ENCODE measurements around the gene CLMP.
"Not testable (repeated sequence)": the region's sequence is repeated elsewhere in the genome, so short reads cannot be mapped to it uniquely, and the experiment has no call there.

The CLMP gene

GRCh38 chr11:123217897-123218296 lies 22.8 kb upstream of the CLMP start:
- DNase-seq (ENCODE audit: low read depth): no peak

GRCh38 chr11:123216249-123216648 lies 21.2 kb upstream of the CLMP start:
- DNase-seq (ENCODE audit: low read depth): no peak

- DNase-seq (ENCODE audit: low read depth): no peak
These were observed 19.9 kb upstream of the CLMP start for GRCh38 chr11:123214940-123215339.

- DNase-seq (ENCODE audit: low read depth): no peak
These were observed 19.3 kb upstream of the CLMP start for GRCh38 chr11:123214396-123214795.

GRCh38 chr11:123213307-123213771 lies 18.3 kb upstream of the CLMP start:
- no peak for DNase-seq (ENCODE audit: low read depth)

- no peak for DNase-seq (ENCODE audit: low read depth)
These were observed 17.4 kb upstream of the CLMP start for GRCh38 chr11:123212406-123212805.

- DNase-seq (ENCODE audit: low read depth): no peak
These were observed 16.9 kb upstream of the CLMP start for GRCh38 chr11:123211981-123212380.

GRCh38 chr11:123211149-123211852 lies 16.3 kb upstream of the CLMP start:
- no peak for DNase-seq (ENCODE audit: low read depth)

- DNase-seq (ENCODE audit: low read depth): no peak
These were observed 14.5 kb upstream of the CLMP start for GRCh38 chr11:123209591-123209990.

- no peak for DNase-seq (ENCODE audit: low read depth)
These were observed 11.9 kb upstream of the CLMP start for GRCh38 chr11:123206791-123207434.

GRCh38 chr11:123206055-123206454 lies 11.0 kb upstream of the CLMP start:
- not testable (repeated sequence) for DNase-seq (ENCODE audit: low read depth)

GRCh38 chr11:123203934-123204333 lies 8.9 kb upstream of the CLMP start:
- no peak for DNase-seq (ENCODE audit: low read depth)

GRCh38 chr11:123203471-123203870 lies 8.4 kb upstream of the CLMP start:
- DNase-seq (ENCODE audit: low read depth): no peak

- DNase-seq (ENCODE audit: low read depth): no peak
These were observed 7.4 kb upstream of the CLMP start for GRCh38 chr11:123202155-123203151.

GRCh38 chr11:123200264-123200663 lies 5.2 kb upstream of the CLMP start:
- DNase-seq (ENCODE audit: low read depth): no peak

GRCh38 chr11:123197711-123198110 lies 2.7 kb upstream of the CLMP start:
- no peak for DNase-seq (ENCODE audit: low read depth)

- DNase-seq (ENCODE audit: low read depth): no peak
These were observed 1.1 kb upstream of the CLMP start for GRCh38 chr11:123196060-123196714.

- DNase-seq (ENCODE audit: low read depth): no peak
These were observed 486 bp downstream of the CLMP start for GRCh38 chr11:123194337-123195187.

GRCh38 chr11:123193742-123194141 lies 1.3 kb downstream of the CLMP start:
- no peak for DNase-seq (ENCODE audit: low read depth)

- DNase-seq (ENCODE audit: low read depth): no peak
These were observed 3.1 kb downstream of the CLMP start for GRCh38 chr11:123191939-123192338.

GRCh38 chr11:123190518-123190917 lies 4.5 kb downstream of the CLMP start:
- DNase-seq (ENCODE audit: low read depth): no peak

Measured in stimulated activated CD8-positive, alpha-beta memory T cell treated with anti-CD3 and anti-CD28 coated beads, Interleukin-12 subunit alpha, Interleukin-12 subunit beta, amount 100 ng/mL, for 4 hours (primary cell).